HFFc6 (cell line): ENCODE measurements around the gene TMEM121. TPM values are rescaled to one million over a fixed set of nuclear protein-coding genes. Genes with fewer than 3 reads are reported as not detected.
"Not testable (repeated sequence)": the region's sequence is repeated elsewhere in the genome, so short reads cannot be mapped to it uniquely, and the experiment has no call there.

ENCODE experiments used
- DNase-seq: peaks from one replicate; pipeline ENCODE4 v3.0.0-alpha.2; 2018
- H3K27ac Mint-ChIP-seq: 2 replicates; pipeline ENCODE4 v1.8.0; 2020; ENCODE audit warnings: mild to moderate bottlenecking, mixed read lengths
- H3K27me3 Mint-ChIP-seq: 2 replicates; pipeline ENCODE4 v1.8.0; 2021; ENCODE audit warnings: mild to moderate bottlenecking, moderate library complexity, mixed read lengths; ENCODE audit not compliant: insufficient read depth
- H3K36me3 Mint-ChIP-seq: 2 replicates; pipeline ENCODE4 v1.8.0; 2021; ENCODE audit warnings: low read depth, mixed read lengths
- H3K4me1 Mint-ChIP-seq: 2 replicates; pipeline ENCODE4 v1.8.0; 2020; ENCODE audit warnings: low read depth, mixed read lengths
- H3K4me3 Mint-ChIP-seq: 2 replicates; pipeline ENCODE4 v1.8.0; 2020; ENCODE audit warnings: mild to moderate bottlenecking, moderate library complexity, mixed read lengths
- H3K9me3 Mint-ChIP-seq: 2 replicates; pipeline ENCODE4 v1.8.0; 2020; ENCODE audit warnings: mild to moderate bottlenecking, mixed read lengths
- total RNA-seq, 6 experiments: library from RNA; stranded (reverse); fragmentation: NEBNext Ultra II Directional; extraction: Animal tissue kit (Norgen Biotek cat#: 25700); gene quantifications; 2 replicates in 1 of 6; 3 replicates in 5 of 6; pipeline ENCODE4 v1.2.3, GENCODE V29; 2021
- TF ChIP-seq, protein P1 (sequence below): fragments of 200-600 bp; sonication (generic); IDR thresholded peaks from 2 replicates; pipeline ENCODE4 v1.5.0; 2021; ENCODE audit warnings: antibody characterized with exemption, mild to moderate bottlenecking

Gene TMEM121
- total RNA-seq, 6 experiments from 2014 or later = 3.0 to 4.2 (median 3.4) TPM

DNA sequence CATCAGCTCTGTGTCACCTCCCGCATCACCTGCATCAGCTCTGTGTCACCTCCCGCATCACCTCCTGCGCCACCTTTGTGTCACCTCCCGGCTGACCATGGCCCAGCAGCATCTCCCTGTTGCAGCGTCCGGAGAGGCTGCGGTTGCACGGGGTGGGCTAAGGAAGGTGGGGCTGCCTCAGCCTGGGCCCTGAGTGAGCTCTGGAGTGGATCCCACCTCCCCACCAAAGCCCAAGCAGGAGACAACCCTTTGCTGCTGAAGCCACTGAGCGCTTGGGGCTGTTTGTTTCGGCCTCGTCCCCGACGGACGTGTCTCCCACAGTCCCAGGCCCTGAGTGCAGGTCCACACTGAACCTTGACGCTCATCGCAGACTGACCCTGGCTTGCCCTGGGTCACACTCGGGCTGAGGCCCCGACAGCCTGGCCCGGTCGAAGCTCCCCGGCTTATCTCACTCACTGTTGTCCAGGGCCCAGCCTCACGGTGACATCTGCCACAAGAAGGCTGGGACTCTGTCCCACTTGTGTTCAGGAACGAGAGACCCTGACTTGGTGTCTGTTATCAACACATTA lies 12.2 kb downstream of the TMEM121 start:
- no peak overlapping the region for H3K27ac Mint-ChIP-seq
- no peaks in the 10 kb centered on the region for H3K4me1 Mint-ChIP-seq
- no peak overlapping the region for H3K4me3 Mint-ChIP-seq
- H3K27me3 Mint-ChIP-seq = peaks cover 23% of the 10 kb centered on the region
- H3K9me3 Mint-ChIP-seq = peaks cover 10% of the 10 kb centered on the region
- TF ChIP-seq, protein P1, sequence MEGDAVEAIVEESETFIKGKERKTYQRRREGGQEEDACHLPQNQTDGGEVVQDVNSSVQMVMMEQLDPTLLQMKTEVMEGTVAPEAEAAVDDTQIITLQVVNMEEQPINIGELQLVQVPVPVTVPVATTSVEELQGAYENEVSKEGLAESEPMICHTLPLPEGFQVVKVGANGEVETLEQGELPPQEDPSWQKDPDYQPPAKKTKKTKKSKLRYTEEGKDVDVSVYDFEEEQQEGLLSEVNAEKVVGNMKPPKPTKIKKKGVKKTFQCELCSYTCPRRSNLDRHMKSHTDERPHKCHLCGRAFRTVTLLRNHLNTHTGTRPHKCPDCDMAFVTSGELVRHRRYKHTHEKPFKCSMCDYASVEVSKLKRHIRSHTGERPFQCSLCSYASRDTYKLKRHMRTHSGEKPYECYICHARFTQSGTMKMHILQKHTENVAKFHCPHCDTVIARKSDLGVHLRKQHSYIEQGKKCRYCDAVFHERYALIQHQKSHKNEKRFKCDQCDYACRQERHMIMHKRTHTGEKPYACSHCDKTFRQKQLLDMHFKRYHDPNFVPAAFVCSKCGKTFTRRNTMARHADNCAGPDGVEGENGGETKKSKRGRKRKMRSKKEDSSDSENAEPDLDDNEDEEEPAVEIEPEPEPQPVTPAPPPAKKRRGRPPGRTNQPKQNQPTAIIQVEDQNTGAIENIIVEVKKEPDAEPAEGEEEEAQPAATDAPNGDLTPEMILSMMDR = no peak
- H3K36me3 Mint-ChIP-seq = no peaks in the 10 kb centered on the region
- DNase-seq = no peak

DNA sequence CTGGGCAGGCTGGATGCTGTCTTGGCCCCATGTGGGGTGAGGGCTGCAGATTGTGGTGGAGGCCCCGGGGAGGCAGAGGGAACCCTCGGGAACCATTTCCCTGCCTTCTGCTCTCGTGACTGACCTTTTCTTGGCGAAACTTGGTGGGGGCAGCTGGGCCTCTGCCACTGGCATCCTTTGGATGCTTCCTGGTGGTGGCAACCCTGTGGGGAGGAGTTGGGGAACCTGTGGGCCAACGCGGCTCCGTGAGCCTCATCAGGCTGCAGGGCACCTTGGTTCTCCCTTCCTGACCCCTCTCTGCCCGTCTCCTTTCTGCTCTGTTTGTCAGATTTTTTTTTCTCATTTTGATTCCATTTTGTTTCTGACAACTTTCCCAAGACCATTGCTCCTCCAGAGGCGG lies 14.4 kb downstream of the TMEM121 start:
- Mint-ChIP-seq H3K36me3 (no peaks in the 10 kb centered on the region), H3K9me3 (peaks cover 10% of the 10 kb centered on the region), H3K27me3 (peaks cover 18% of the 10 kb centered on the region), H3K4me3 (no peak overlapping the region), H3K27ac (no peak overlapping the region), H3K4me1 (no peaks in the 10 kb centered on the region)
- TF ChIP-seq, protein P1 = no peak
- DNase-seq = no peak

DNA sequence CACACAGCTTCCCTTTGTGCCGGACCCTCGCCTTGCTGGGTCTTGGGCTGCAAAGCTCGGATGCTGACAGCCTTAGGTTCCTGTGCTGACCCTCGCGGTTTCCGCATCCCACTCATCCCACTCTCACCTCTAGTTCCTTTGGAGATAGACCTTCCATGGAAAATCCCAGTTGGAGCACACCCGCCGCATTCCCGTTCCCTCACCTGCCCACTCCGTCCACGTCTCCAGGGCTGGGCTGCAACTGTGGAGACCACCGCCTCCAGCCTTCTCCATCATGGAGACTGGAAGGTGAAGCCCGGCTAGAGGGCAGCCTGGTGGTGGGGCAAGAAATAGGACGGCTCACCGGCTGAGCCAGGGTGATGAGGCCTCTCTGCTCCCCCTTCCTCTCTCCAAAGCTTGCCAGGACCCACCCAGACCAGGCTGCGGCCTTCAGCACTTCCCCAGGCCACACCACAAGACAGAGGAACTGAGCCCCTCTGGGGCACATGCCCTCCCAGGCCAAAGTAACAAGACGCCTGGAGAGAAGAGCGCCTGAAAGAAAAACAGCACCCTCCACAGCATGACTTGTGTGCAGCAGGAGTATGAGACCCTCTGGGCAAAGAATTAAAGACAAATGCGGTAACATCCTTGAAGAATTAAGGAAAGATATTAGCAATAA lies 15.0 kb downstream of the TMEM121 start:
- H3K27me3 Mint-ChIP-seq = peaks cover 17% of the 10 kb centered on the region
- no peak for DNase-seq
- no peaks in the 10 kb centered on the region for H3K4me1 Mint-ChIP-seq
- TF ChIP-seq, protein P1 = no peak
- H3K9me3 Mint-ChIP-seq = peaks cover 10% of the 10 kb centered on the region
- H3K36me3 Mint-ChIP-seq = no peaks in the 10 kb centered on the region
- H3K4me3 Mint-ChIP-seq = no peak overlapping the region
- H3K27ac Mint-ChIP-seq = no peak overlapping the region

DNA sequence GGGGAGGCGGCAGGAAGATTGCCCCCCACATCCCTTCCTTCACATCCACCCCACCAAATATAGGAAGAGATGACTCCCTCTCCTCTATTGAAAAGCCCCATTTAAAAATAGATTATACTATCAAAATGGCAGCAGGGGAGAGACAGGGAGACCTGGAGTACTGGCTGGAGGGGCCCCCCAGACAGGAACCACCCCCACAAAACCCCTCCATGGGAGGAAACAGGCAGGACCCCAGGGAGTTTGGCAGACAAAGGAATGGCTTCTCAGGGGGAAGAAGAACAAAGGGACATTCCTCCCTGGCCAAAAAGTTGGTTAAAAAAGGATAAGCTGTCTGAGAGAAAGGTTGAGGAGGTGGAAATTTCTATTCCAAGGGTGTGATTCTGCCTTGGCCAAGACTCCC lies 19.3 kb downstream of the TMEM121 start:
- not testable (repeated sequence) for H3K4me1 Mint-ChIP-seq, H3K36me3 Mint-ChIP-seq, DNase-seq, H3K4me3 Mint-ChIP-seq, H3K27ac Mint-ChIP-seq
- H3K9me3 Mint-ChIP-seq = peaks cover 19% of the 10 kb centered on the region
- peaks cover 11% of the 10 kb centered on the region for H3K27me3 Mint-ChIP-seq

DNA sequence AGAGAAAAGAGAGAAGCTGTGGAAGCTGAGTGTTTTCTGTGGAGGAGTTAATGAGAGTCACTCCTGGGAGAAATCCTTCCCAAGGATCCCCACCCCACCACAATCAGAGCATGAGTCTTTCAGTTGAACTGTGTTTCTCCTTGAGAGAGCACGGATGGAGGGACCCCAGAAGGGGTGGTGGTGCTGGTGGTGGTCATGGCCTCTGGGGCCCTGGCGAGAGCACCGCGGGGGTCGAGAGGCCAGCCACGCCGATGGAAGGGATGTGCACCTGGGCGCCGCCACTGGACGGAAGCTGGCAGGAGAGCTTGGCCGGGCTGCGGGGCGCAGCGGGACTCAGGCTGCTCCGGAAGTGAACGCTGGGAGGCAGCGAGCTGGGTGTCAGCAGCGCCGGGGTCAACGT lies 20.0 kb downstream of the TMEM121 start:
- H3K27me3 Mint-ChIP-seq, DNase-seq: not testable (repeated sequence)

DNA sequence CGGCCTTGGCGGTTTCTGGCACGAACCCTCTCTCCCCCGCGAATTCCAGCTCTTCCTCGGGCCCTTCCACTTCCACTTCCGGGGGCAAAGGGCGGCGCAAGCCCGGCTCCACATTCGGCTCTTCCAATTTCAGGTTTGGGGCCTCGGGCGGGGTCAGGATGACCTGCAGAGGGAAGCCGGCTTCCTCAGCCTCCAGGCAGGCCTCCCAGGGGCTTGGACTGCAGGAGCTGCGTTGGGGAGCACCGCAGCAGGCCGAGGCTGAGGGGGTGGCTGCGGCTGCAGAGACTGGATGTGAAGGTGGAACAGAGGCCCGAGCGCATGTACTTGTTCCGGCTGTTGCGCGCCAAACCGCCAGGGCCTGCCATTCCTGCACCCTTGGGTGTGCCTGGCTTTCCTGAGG lies 20.7 kb downstream of the TMEM121 start:
- not testable (repeated sequence) for DNase-seq, H3K27ac Mint-ChIP-seq, H3K27me3 Mint-ChIP-seq, H3K4me3 Mint-ChIP-seq, H3K36me3 Mint-ChIP-seq, H3K4me1 Mint-ChIP-seq
- peaks cover 19% of the 10 kb centered on the region for H3K9me3 Mint-ChIP-seq

More for the DNA sequence above, 20.0 kb downstream of the TMEM121 start:
- H3K36me3 Mint-ChIP-seq, H3K27ac Mint-ChIP-seq, H3K4me3 Mint-ChIP-seq, H3K4me1 Mint-ChIP-seq: not testable (repeated sequence)
- peaks cover 19% of the 10 kb centered on the region for H3K9me3 Mint-ChIP-seq

DNA sequence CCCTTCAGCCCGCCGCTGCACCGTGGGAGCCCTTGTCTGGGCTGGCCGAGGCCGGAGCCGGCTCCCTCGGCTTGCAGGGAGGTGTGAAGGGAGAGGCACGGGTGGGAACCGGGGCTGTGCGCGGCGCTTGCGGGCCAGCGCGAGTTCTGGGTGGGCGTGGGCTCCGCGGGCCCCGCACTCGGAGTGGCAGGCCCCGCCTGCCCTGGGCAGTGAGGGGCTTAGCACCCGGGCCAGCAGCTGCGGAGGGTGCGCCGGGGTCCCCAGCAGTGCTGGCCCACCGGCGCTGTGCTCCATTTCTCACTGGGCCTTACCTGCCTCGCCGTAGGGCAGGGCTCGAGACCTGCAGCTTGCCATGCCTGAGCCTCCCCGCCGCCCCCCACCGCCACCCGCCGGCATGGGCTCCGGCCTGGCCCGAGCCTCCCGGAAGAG lies 21.4 kb downstream of the TMEM121 start:
- no peak for DNase-seq
- no peaks in the 10 kb centered on the region for H3K4me1 Mint-ChIP-seq
- H3K27me3 Mint-ChIP-seq = peaks cover 12% of the 10 kb centered on the region
- no peak overlapping the region for H3K4me3 Mint-ChIP-seq
- no peak overlapping the region for H3K27ac Mint-ChIP-seq
- TF ChIP-seq, protein P1 = no peak
- H3K9me3 Mint-ChIP-seq = peaks cover 17% of the 10 kb centered on the region
- H3K36me3 Mint-ChIP-seq = 0 out of 2 replicates have a peak, but pooled peaks cover 5% of the 10 kb centered on the region
